OCI-LY7 (cell line): ENCODE measurements around the gene FAM107A.

Experiments used
- CTCF ChIP-seq: fragments of 200-600 bp; sonication (generic); conservative IDR thresholded peaks from 2 replicates; pipeline ENCODE4 v1.5.1; 2014; ENCODE audit warnings: mild to moderate bottlenecking, antibody characterized with exemption, low read length, moderate library complexity, mixed read lengths
- EZH2phosphoT487 ChIP-seq: fragments of 200-600 bp; sonication (generic); IDR thresholded peaks from 2 replicates; pipeline ENCODE4 v1.6.1; 2018; ENCODE audit warnings: low read depth, borderline replicate concordance, mild to moderate bottlenecking, mixed run types, antibody characterized with exemption, low read length, moderate library complexity, mixed read lengths

- no peak for TF ChIP-seq CTCF
- no peak for TF ChIP-seq EZH2phosphoT487
These were observed 44.1 kb upstream of the FAM107A start for GRCh38 chr3:58621086-58621830.
